A549 treated with DMSO at 1 μM for 4 hours (cell line): ENCODE results near the gene TNNT3. TPM values are rescaled to one million over a fixed set of nuclear protein-coding genes. Genes with fewer than 3 reads are reported as not detected.

Source experiments
- total RNA-seq: library from RNA; stranded (reverse); fragments of 200-300 nt; extraction: Qiagen RNA extraction; gene quantifications from 5 replicates; pipeline ENCODE4 v1.2.3, GENCODE V29; 2022; ENCODE audit warnings: low read depth

TNNT3 gene
- total RNA-seq: 0.11 to 0.17 TPM in 2 of 5 replicates, not detected in the others

GRCh38 chr11:1919391-1920127 lies at the start of gene TNNT3:
TNNT3 (plus strand) TSS chr11:1919703; CDS start chr11:1922875, 3,172 bp downstream.

GRCh38 chr11:1891831-1892115 lies 27.7 kb upstream of the TNNT3 start, which contains the start of gene PRR33:
PRR33 (minus strand) TSS chr11:1891895; CDS start chr11:1890584, 1,311 bp downstream.

GRCh38 chr11:1946812-1947484 lies 27.4 kb downstream of the TNNT3 start, which contains the start of gene MRPL23:
MRPL23 (plus strand) TSS chr11:1947332; CDS start chr11:1947363, 31 bp downstream.

Other genes with a start within 250 kb of the TNNT3 start
- gene KRTAP5-6, start 222.5 kb upstream of the TNNT3 start, total RNA-seq: not detected in 5 replicates
- 0.89 to 1.3 TPM (median 0.94 TPM) in 5 replicates for gene IFITM10, start 169.1 kb upstream of the TNNT3 start, total RNA-seq
- 379 to 541 TPM (median 436 TPM) in 5 replicates for gene CTSD, start 155.8 kb upstream of the TNNT3 start, total RNA-seq
- gene SYT8, start 84.7 kb upstream of the TNNT3 start, total RNA-seq: 0.06 to 0.22 TPM in 2 of 5 replicates, not detected in the others
- gene TNNI2, start 80.7 kb upstream of the TNNT3 start, total RNA-seq: not detected in 5 replicates
- gene LSP1, start 66.6 kb upstream of the TNNT3 start, total RNA-seq: 0.73 to 3.1 TPM (median 1.8 TPM) in 5 replicates
- not detected in 5 replicates for gene PRR33, start 27.8 kb upstream of the TNNT3 start, total RNA-seq
- 132 to 156 TPM (median 149 TPM) in 5 replicates for gene MRPL23, start 27.6 kb downstream of the TNNT3 start, total RNA-seq
- gene H19, start 78.1 kb downstream of the TNNT3 start, total RNA-seq: 8.8 to 13.0 TPM (median 10.6 TPM) in 5 replicates
- gene IGF2, start 219.7 kb downstream of the TNNT3 start, total RNA-seq: 1.4 to 2.3 TPM (median 1.9 TPM) in 5 replicates
- gene INS, start 241.5 kb downstream of the TNNT3 start, total RNA-seq: not detected in 5 replicates